ENCODE data around the gene GPR25. TPM values are rescaled to one million over a fixed set of nuclear protein-coding genes. Genes with fewer than 3 reads are reported as not detected.

The GPR25 gene
- total RNA-seq (under 1 TPM in 1 of 2 donors, not detected in 1; 0.87 TPM), polyA plus RNA-seq (ENCODE audit: insufficient read depth, low read depth, low replicate concordance) (not detected)
- long read RNA-seq, donor 1, result 0 reads
- long read RNA-seq, donor 2, result 0 reads

- WGBS, 2 donors, result 55 to 64% methylated on average over 10 to 23 of the region's 23 CpGs
- DNase-seq, result no peak
- no peaks in the 10 kb centered on the region for H3K36me3 ChIP-seq (ENCODE audit: low read depth, missing control alignments)
- intact Hi-C loops (cut with DNase I; ENCODE audit: low total_unique reads), result no loop called here
- H3K4me1 ChIP-seq, result no peaks in the 10 kb centered on the region
- TF ChIP-seq POLR2A (IDR thresholded peaks at IDR 0.05), result no peak
- TF ChIP-seq CTCF (IDR thresholded peaks at IDR 0.05), result no peak
- no peak within 1 kb of the TSS for H3K27ac ChIP-seq
- H3K27me3 ChIP-seq, result no peaks in the 10 kb centered on the region
- H3K9me3 ChIP-seq, result no peaks in the 10 kb centered on the region
- H3K4me3 ChIP-seq, result peak within 1 kb of the TSS; percentile 25 to 46
Measured at GRCh38 chr1:200872446-200873115, at the start of gene GPR25. TSS of gene GPR25 (plus strand) at chr1:200872981. CDS start at chr1:200873038, 57 bp downstream.

GRCh38 chr1:200831091-200831490, 41.7 kb upstream of the GPR25 start:
- Histone ChIP-seq H3K27ac (no peak overlapping the region), H3K9me3 (no peaks in the 10 kb centered on the region), H3K36me3 (ENCODE audit: low read depth, missing control alignments) (no peaks in the 10 kb centered on the region), H3K27me3 (no peaks in the 10 kb centered on the region), H3K4me1 (no peaks in the 10 kb centered on the region), H3K4me3 (no peak overlapping the region)
- 89 to 92% methylated on average over 2 of the region's 2 CpGs for WGBS, 2 donors
- intact Hi-C loops (cut with DNase I; ENCODE audit: low total_unique reads), result no loop called here
- TF ChIP-seq POLR2A (IDR thresholded peaks at IDR 0.05), result no peak
- DNase-seq, result no peak

GRCh38 chr1:200834383-200834782, 38.4 kb upstream of the GPR25 start:
- DNase-seq, result no peak
- H3K4me3 ChIP-seq, result no peak overlapping the region
- no peak overlapping the region for H3K27ac ChIP-seq
- H3K36me3 ChIP-seq (ENCODE audit: low read depth, missing control alignments), result no peaks in the 10 kb centered on the region
- 89% methylated on average over 5 of the region's 5 CpGs for WGBS, 2 donors
- H3K4me1 ChIP-seq, result no peaks in the 10 kb centered on the region
- H3K27me3 ChIP-seq, result no peaks in the 10 kb centered on the region
- TF ChIP-seq CTCF (IDR thresholded peaks at IDR 0.05) (no peak), POLR2A (IDR thresholded peaks at IDR 0.05) (no peak)
- H3K9me3 ChIP-seq, result no peaks in the 10 kb centered on the region
- intact Hi-C loops (cut with DNase I; ENCODE audit: low total_unique reads), result no loop called here

- 88 to 95% methylated on average over 3 of the region's 3 CpGs for WGBS, 2 donors
- Histone ChIP-seq H3K27ac (no peak overlapping the region), H3K4me3 (no peak overlapping the region), H3K4me1 (no peaks in the 10 kb centered on the region), H3K36me3 (ENCODE audit: low read depth, missing control alignments) (no peaks in the 10 kb centered on the region), H3K9me3 (no peaks in the 10 kb centered on the region), H3K27me3 (no peaks in the 10 kb centered on the region)
- intact Hi-C loops (cut with DNase I; ENCODE audit: low total_unique reads), result no loop called here
- TF ChIP-seq CTCF (IDR thresholded peaks at IDR 0.05), result no peak
- TF ChIP-seq POLR2A (IDR thresholded peaks at IDR 0.05), result no peak
- DNase-seq, result no peak
Measured at GRCh38 chr1:200836213-200836612, 36.6 kb upstream of the GPR25 start.

- intact Hi-C loops (cut with DNase I; ENCODE audit: low total_unique reads), result no loop called here
Measured at GRCh38 chr1:200837931-200838571, 34.7 kb upstream of the GPR25 start.

More at GRCh38 chr1:200837931-200838571, 34.7 kb upstream of the GPR25 start:
- DNase-seq, result no peak
- Histone ChIP-seq H3K27me3 (no peaks in the 10 kb centered on the region), H3K27ac (no peak overlapping the region), H3K9me3 (no peaks in the 10 kb centered on the region), H3K36me3 (ENCODE audit: low read depth, missing control alignments) (no peaks in the 10 kb centered on the region), H3K4me1 (no peaks in the 10 kb centered on the region), H3K4me3 (no peak overlapping the region)
- TF ChIP-seq CTCF (IDR thresholded peaks at IDR 0.05) (peak in 2 of 3 experiments; percentile 20 to 52), POLR2A (IDR thresholded peaks at IDR 0.05) (no peak)
- WGBS, 2 donors, result 55 to 60% methylated on average over 2 of the region's 2 CpGs

Data from testis (tissue), 5 donors.